Activated CD4-positive, CD25-positive, alpha-beta regulatory T cell treated with anti-CD3 and anti-CD28 coated beads, Interleukin-2, amount 50 U/mL, for 72 hours (primary cell): ENCODE measurements around the gene CRLF2.
"Not testable (repeated sequence)": the region's sequence is repeated elsewhere in the genome, so short reads cannot be mapped to it uniquely, and the experiment has no call there.

Source experiments
- DNase-seq: peaks from one replicate; pipeline ENCODE4 v3.0.0; 2021

The CRLF2 gene

GRCh38 chrX:1210844-1211243 lies 1.6 kb downstream of the CRLF2 start:
- DNase-seq: no peak

- DNase-seq: peak; percentile 27
These were observed 4.9 kb downstream of the CRLF2 start for GRCh38 chrX:1207496-1208025.

- DNase-seq: peak; percentile 31
These were observed 6.5 kb downstream of the CRLF2 start for GRCh38 chrX:1205681-1206611.

- no peak for DNase-seq
These were observed 10.2 kb downstream of the CRLF2 start for GRCh38 chrX:1202251-1202650.

- no peak for DNase-seq
These were observed 16.0 kb downstream of the CRLF2 start for GRCh38 chrX:1196436-1196835.

- DNase-seq: not testable (repeated sequence)
These were observed 20.3 kb downstream of the CRLF2 start for GRCh38 chrX:1192196-1192595.

- no peak for DNase-seq
These were observed 21.8 kb downstream of the CRLF2 start for GRCh38 chrX:1190596-1191145.

GRCh38 chrX:1185561-1185960 lies 26.9 kb downstream of the CRLF2 start:
- DNase-seq: no peak

- no peak for DNase-seq
These were observed 30.2 kb downstream of the CRLF2 start for GRCh38 chrX:1182211-1182610.

GRCh38 chrX:1181661-1182060 lies 30.8 kb downstream of the CRLF2 start:
- not testable (repeated sequence) for DNase-seq

- no peak for DNase-seq
These were observed 31.3 kb downstream of the CRLF2 start for GRCh38 chrX:1181170-1181569.

GRCh38 chrX:1178580-1179057 lies 33.8 kb downstream of the CRLF2 start:
- no peak for DNase-seq

- not testable (repeated sequence) for DNase-seq
These were observed 35.7 kb downstream of the CRLF2 start for GRCh38 chrX:1176531-1177320.

GRCh38 chrX:1174609-1175545 lies 37.6 kb downstream of the CRLF2 start:
- DNase-seq: not testable (repeated sequence)

- DNase-seq: not testable (repeated sequence)
These were observed 39.0 kb downstream of the CRLF2 start for GRCh38 chrX:1173435-1173834.

- no peak for DNase-seq
These were observed 40.0 kb downstream of the CRLF2 start for GRCh38 chrX:1172496-1172895.

GRCh38 chrX:1171915-1172314 lies 40.5 kb downstream of the CRLF2 start:
- DNase-seq: not testable (repeated sequence)

- DNase-seq: no peak
These were observed 42.2 kb downstream of the CRLF2 start for GRCh38 chrX:1170243-1170642.

- no peak for DNase-seq
These were observed 43.3 kb downstream of the CRLF2 start for GRCh38 chrX:1169189-1169588.

- no peak for DNase-seq
These were observed 44.4 kb downstream of the CRLF2 start for GRCh38 chrX:1167918-1168481.

- no peak for DNase-seq
These were observed 45.0 kb downstream of the CRLF2 start for GRCh38 chrX:1167466-1167865.
